HUES64 (cell line): ENCODE measurements around the gene MRPS2.

Experiments
- H3K27ac ChIP-seq: 2 replicates; pipeline ENCODE4 v1.7.0; 2013; ENCODE audit warnings: low read depth, low read length, inconsistent platforms
- H3K27me3 ChIP-seq: 2 replicates; pipeline ENCODE4 v1.6.1; 2013; ENCODE audit warnings: mild to moderate bottlenecking, low read length; ENCODE audit not compliant: insufficient read depth
- H3K36me3 ChIP-seq: 2 replicates; pipeline ENCODE4 v1.6.1; 2013; ENCODE audit warnings: mild to moderate bottlenecking, low read length; ENCODE audit not compliant: insufficient read depth
- H3K4me1 ChIP-seq: 2 replicates; pipeline ENCODE4 v1.6.1; 2013; ENCODE audit warnings: mild to moderate bottlenecking, low read length, moderate library complexity; ENCODE audit not compliant: insufficient read depth
- H3K4me3 ChIP-seq: 2 replicates; pipeline ENCODE4 v1.5.1; 2013; ENCODE audit warnings: mild to moderate bottlenecking, low read length, moderate library complexity
- H3K9ac ChIP-seq: 2 replicates; pipeline ENCODE4 v1.6.1; 2013; ENCODE audit warnings: mild to moderate bottlenecking, low read depth, low read length
- H3K9me3 ChIP-seq: 2 replicates; pipeline ENCODE4 v1.6.1; 2013; ENCODE audit warnings: low read depth, low read length; ENCODE audit not compliant: insufficient read depth
- WGBS: fragments of 150-250, 120-280 bp; methylation state at CpG from one replicate; pipeline ENCODE4 v1.1.7; 2013; ENCODE audit warnings: missing lambda C conversion rate; 5-methylcytosine and 5-hydroxymethylcytosine counted together

The MRPS2 gene

GRCh38 chr9:135502168-135502872, 1.8 kb downstream of the MRPS2 start:
- Histone ChIP-seq H3K9ac (no peak overlapping the region), H3K9me3 (no peaks in the 10 kb centered on the region), H3K36me3 (peaks cover 40% of the 10 kb centered on the region), H3K4me1 (0 out of 2 replicates have a peak, but pooled peaks cover 8% of the 10 kb centered on the region), H3K4me3 (0 out of 2 replicates have a peak overlapping the region, but pooled peaks have one; percentile 10), H3K27ac (no peak overlapping the region), H3K27me3 (0 out of 2 replicates have a peak, but pooled peaks cover 7% of the 10 kb centered on the region)
- 94% methylated on average over 15 of the region's 15 CpGs for WGBS

DNA sequence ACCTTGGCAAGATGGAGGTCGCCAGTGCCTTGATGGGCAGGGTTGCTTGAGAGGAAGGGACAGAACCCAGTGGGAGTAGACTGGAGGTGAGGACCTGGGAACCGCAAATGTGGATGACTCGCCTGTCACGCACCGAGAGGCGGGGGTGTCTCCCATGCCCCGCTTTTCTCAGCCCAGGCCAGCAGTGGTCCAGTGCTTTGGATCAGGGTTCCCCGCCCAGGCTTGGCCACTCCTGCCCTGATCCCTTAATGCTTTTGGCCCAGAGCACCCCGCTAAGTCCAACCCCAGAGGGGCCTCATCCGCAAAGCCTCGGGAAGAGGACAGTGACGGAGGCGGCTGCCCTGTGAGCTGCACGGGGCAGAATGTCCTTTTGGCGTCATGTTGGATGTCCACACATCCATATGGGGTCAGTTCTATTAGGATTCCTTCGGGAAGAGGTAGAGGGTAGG, 2.4 kb downstream of the MRPS2 start:
- Histone ChIP-seq H3K9ac (no peak overlapping the region), H3K36me3 (peaks cover 40% of the 10 kb centered on the region), H3K27me3 (0 out of 2 replicates have a peak, but pooled peaks cover 7% of the 10 kb centered on the region), H3K9me3 (no peaks in the 10 kb centered on the region), H3K4me1 (0 out of 2 replicates have a peak, but pooled peaks cover 8% of the 10 kb centered on the region), H3K4me3 (no peak overlapping the region), H3K27ac (no peak overlapping the region)
- WGBS = 94% methylated on average over 16 of the region's 16 CpGs

GRCh38 chr9:135503371-135504261, 3.1 kb downstream of the MRPS2 start:
- H3K36me3 ChIP-seq = peaks cover 40% of the 10 kb centered on the region
- 96% methylated on average over 41 of the region's 41 CpGs for WGBS
- 0 out of 2 replicates have a peak, but pooled peaks cover 7% of the 10 kb centered on the region for H3K27me3 ChIP-seq

DNA sequence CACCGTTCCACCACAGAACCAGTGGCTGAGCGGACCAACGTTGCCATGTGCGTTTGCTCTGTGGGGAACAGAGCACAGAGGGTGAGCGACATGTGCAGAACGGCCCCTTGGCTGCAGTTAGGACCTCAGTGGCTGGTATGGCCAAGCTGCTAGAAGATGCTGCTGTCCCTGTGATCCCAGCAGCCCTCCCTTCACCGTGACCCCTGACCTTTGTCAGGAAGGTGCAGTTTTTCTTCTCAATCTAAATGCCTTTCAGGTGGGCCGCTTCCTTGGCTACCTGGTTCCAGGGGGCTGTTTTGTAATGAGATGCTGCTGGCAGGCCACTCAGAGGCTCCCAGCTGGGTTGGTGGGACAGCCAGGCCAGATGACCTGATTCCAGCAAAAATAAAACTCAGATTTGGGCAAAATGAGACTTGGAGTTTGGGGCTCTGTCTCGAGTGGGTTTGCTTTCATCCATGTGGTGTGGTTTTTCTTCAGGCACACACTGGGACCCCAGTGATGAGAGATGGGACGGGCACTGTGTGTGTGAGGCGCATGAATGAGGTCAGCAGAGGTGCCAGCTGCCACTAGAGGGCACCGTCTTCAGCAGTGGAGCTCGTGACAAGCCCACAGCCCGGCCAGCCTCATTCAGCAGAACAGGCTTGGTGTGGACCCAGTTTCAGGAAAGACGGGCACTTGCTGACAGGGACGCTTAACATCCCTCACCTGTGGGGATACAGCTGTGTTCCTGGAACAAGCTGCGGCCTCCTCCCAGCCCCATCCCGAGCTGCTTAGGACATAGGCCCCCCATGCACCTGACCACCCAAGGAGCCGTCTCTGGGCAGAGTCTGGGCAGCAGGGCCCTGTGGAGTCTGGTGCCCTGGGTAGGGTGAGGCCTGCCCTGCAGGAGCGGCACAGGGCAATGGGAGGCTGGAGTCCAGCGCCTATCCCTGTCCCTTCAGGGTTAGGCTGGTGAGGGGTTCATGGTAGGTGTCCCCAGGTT, 4.1 kb downstream of the MRPS2 start:
- H3K9me3 ChIP-seq = no peaks in the 10 kb centered on the region
- H3K9ac ChIP-seq = no peak overlapping the region
- no peaks in the 10 kb centered on the region for H3K27me3 ChIP-seq
- 0 out of 2 replicates have a peak, but pooled peaks cover 8% of the 10 kb centered on the region for H3K4me1 ChIP-seq
- H3K36me3 ChIP-seq = peaks cover 40% of the 10 kb centered on the region
- H3K4me3 ChIP-seq = no peak overlapping the region
- no peak overlapping the region for H3K27ac ChIP-seq
- 85% methylated on average over 21 of the region's 21 CpGs for WGBS

More at GRCh38 chr9:135503371-135504261, 3.1 kb downstream of the MRPS2 start:
- Histone ChIP-seq H3K4me1 (0 out of 2 replicates have a peak, but pooled peaks cover 8% of the 10 kb centered on the region), H3K9me3 (no peaks in the 10 kb centered on the region), H3K9ac (no peak overlapping the region), H3K4me3 (no peak overlapping the region), H3K27ac (no peak overlapping the region)

DNA sequence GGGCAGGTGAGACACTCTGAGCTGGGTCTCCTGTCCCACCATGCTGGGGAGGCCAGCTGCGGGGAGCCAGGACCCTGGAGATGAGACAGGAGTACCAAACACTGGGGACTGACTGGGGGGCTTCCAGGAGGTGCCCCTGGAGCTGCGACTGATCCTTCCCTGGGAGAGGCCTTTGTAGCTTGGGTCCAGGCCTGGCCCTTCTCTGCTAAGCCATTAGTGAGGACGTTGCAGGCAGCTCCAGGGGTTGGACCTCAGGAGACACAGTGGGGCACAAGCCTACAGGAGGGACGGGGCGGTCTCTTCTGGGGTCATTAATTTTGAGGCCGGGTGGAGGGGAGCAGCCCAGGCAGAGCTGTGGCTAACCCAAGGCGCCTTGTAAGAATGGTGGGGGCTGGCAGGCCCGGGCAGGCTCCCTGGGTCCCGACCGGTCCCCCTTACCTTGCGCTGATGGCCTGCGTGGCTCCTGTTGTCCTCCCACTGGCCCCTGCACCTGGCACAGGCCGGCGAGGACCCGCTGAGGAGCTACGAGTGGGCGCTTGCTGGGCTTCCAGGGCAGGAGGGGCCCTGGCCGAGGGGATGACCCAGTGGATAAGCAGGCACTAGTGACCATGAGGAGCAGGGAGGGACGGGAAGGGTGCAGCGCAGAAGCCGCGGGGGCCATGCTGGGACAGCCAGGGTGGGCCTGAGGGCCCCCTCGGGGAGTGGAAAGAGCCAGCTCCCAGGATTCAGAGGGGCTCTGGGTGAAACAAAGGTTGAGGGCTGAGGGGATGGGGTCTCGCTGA, 5.1 kb downstream of the MRPS2 start:
- WGBS = 94% methylated on average over 24 of the region's 24 CpGs
- Histone ChIP-seq H3K9me3 (no peaks in the 10 kb centered on the region), H3K9ac (no peak overlapping the region), H3K4me3 (no peak overlapping the region), H3K4me1 (0 out of 2 replicates have a peak, but pooled peaks cover 8% of the 10 kb centered on the region), H3K27me3 (no peaks in the 10 kb centered on the region), H3K27ac (no peak overlapping the region), H3K36me3 (peaks cover 40% of the 10 kb centered on the region)

DNA sequence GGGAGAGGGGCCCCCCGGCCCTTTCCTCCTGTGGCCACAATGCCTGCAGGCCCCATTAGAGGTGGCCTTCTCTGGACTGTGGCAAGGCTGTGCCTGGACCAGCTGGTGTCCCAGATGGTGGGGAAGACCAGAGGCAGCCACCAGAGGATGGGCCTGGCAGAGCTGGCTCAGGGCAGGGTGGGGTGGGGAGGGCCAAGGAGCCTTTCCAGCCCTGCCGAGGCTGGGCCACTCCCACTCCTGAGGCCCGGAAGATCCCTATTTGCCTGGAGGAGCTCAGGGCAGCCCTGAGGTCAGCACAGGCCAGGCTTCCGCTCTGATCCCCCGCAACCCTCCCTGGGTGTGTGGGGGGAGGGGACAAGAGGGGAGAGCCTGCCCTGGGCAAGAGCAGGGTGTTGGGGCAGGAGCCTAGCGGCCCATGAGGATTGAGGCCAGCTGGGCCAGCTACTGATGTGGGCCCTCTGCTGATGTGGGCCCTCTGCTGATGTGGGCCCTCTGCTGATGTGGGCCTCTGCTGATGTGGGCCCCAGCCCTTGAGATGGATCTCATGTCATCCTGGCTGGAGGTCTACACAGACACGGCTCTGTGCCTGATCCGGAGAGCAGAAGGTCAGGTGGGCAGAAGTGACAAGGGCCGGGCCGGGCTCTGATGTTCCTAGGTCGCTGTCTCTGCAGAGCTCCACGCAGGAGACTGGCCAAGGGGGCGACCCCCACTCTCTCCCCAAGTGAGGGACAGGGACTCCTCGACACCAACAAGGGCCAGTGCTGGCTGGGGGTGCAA, 6.0 kb downstream of the MRPS2 start:
- no peak overlapping the region for H3K9ac ChIP-seq
- WGBS = 76% methylated on average over 14 of the region's 14 CpGs
- no peak overlapping the region for H3K4me3 ChIP-seq
- no peaks in the 10 kb centered on the region for H3K27me3 ChIP-seq
- H3K9me3 ChIP-seq = no peaks in the 10 kb centered on the region
- H3K36me3 ChIP-seq = peaks cover 40% of the 10 kb centered on the region
- H3K4me1 ChIP-seq = 0 out of 2 replicates have a peak, but pooled peaks cover 6% of the 10 kb centered on the region
- H3K27ac ChIP-seq = no peak overlapping the region

DNA sequence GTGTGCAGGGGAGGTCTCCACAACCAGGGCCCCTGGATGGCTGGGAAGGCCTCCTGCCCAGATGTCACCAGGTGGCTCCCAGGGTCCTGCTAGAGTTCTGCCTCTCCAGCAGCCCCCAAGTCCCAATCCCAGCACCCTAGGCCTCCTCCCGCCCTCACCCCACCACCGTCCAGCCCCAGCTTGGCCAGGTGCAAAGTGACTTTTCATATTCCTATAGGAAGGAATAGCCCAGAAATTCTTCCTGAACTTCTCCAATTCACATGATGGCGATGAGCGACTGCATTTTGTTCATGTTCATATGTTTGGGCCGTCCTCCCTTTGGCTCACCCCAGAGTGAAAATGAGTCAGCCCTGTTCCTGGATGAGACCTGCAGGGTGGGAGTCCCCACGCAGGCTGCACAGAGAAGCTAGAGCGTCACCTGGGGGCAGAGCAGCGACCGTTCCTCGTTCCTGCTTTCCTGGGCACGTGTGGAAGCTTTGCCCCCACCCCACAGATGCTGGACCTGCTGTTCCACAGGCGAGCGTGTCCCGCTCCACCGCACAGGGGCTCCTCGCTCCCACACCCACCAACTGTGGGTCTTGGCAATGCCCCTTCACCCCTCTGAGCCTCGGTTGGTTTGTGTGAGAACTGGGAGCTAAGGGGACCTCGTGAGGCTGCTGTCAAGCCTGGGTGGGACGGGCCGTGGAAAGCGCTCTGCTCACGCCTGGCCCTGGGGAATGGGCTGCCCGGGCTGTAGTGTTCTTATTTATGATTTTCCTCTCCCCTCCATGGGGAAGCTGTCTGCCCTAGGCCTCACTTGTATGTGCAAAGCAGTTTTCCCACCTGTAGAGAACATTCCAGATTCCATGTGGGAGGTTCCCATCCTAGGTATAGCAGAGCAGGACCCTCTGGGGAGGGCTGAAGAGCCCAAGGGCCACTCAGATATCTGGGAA, 6.9 kb downstream of the MRPS2 start:
- WGBS = 92% methylated on average over 23 of the region's 23 CpGs
- Histone ChIP-seq H3K4me1 (no peaks in the 10 kb centered on the region), H3K9ac (no peak overlapping the region), H3K9me3 (no peaks in the 10 kb centered on the region), H3K27ac (no peak overlapping the region), H3K4me3 (no peak overlapping the region), H3K36me3 (peaks cover 31% of the 10 kb centered on the region), H3K27me3 (no peaks in the 10 kb centered on the region)

- no peak overlapping the region for H3K4me3 ChIP-seq
- H3K36me3 ChIP-seq = peaks cover 22% of the 10 kb centered on the region
- no peak overlapping the region for H3K9ac ChIP-seq
- no peak overlapping the region for H3K27ac ChIP-seq
- no peaks in the 10 kb centered on the region for H3K9me3 ChIP-seq
- WGBS = 88% methylated on average over 9 of the region's 9 CpGs
- H3K27me3 ChIP-seq = no peaks in the 10 kb centered on the region
- H3K4me1 ChIP-seq = no peaks in the 10 kb centered on the region
These were observed 7.8 kb downstream of the MRPS2 start for GRCh38 chr9:135508211-135508820.
